Activated T-helper 1 cell treated with anti-CD3 and anti-CD28 coated beads, Interleukin-2, amount 50 U/mL, for 16 hours (primary cell): ENCODE results near the gene KIAA1549.
"Not testable (repeated sequence)": the region's sequence is repeated elsewhere in the genome, so short reads cannot be mapped to it uniquely, and the experiment has no call there.

Experiments used
- DNase-seq, 2 donors: peaks; one replicate each; pipeline ENCODE4 v3.0.0-alpha.2; 2020; ENCODE audit warnings: low read depth in 1 of 2, low spot score in 1 of 2

The KIAA1549 gene

DNA sequence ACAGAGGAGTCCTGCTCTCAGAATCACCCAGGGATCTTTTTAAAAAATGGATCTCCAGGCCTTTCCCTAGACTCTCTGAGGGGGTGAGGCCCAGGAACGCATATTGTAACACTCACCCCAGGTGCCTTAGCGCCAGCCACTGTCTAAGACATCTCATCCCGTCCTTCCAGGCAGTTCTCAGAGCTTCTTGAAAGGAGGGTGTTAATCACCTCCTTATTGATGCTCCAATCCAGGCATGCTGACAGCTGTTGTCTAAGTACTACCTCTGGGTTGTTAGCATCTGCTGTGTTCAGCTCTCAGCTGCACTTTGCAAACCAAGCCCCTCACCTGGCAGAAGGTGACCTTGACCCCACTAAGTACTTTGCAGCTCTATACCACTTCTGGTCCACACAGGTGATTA is 36.0 kb downstream of the KIAA1549 start:
- no peak for DNase-seq

- no peak for DNase-seq
These were observed 36.6 kb downstream of the KIAA1549 start for GRCh38 chr7:138944592-138944991.

GRCh38 chr7:138943061-138943460 is 38.1 kb downstream of the KIAA1549 start:
- DNase-seq, result no peak

- DNase-seq, result no peak
These were observed 39.6 kb downstream of the KIAA1549 start for GRCh38 chr7:138941545-138941944.

DNA sequence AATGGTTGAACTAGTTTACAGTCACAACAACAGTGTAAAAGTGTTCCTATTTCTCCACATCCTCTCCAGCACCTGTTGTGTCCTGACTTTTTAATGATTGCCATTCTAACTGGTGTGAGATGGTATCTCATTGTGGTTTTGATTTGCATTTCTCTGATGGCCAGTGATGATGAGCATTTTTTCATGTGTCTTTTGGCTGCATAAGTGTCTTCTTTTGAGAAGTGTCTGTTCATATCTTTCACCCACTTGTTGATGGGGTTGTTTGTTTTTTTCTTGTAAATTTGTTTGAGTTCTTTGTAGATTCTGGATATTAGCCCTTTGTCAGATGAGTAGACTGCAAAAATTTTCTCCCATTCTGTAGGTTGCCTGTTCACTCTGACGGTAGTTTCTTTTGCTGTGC is 40.6 kb downstream of the KIAA1549 start:
- DNase-seq, result not testable (repeated sequence)

DNA sequence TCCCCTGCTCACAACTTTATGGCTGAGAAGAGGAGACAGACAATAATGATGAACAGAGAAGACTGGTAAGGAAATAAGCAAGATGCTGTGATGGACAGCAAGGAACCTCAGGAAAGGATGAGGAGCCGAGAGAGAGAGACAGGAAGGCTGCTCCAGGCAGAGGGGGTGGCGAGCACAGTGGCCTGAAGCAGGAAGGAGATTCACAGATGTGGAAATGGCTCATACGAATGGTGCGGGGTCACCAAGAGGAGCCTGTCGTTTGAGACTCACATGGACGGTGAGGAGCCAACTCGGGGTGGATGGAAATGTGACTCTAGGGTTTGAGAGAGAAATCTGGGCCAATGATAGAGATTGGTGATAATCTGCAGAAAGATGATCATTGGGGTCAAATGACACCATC is 43.7 kb downstream of the KIAA1549 start:
- DNase-seq, result no peak

DNA sequence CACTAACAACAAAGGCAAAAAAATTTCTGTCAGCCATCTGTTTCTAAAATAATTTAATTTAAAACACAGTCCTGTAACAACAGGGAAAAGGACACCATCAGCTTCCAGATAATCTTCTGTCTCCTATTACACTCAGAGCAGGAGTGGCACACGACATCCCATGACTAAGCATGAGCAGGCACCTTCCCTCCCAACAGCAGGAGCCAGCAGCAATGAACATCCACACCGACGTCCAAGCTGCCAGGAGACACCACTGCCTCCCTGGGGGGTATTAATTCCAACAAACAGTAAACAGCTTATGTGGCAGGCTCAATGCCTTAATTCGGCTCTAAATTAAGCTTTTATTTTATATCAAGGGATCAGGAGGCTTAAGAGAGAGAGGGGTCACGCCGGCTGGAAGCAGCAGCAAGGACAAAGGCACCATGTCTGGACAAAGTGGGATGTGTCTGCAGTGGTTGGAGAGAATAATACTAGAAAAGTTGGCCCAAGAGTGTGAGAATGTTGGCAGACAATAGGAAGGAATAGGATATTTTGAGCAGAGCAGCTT is 45.7 kb downstream of the KIAA1549 start:
- DNase-seq, result no peak

GRCh38 chr7:138934861-138935260 is 46.3 kb downstream of the KIAA1549 start:
- no peak for DNase-seq

GRCh38 chr7:138934367-138934766 is 46.8 kb downstream of the KIAA1549 start:
- no peak for DNase-seq

DNA sequence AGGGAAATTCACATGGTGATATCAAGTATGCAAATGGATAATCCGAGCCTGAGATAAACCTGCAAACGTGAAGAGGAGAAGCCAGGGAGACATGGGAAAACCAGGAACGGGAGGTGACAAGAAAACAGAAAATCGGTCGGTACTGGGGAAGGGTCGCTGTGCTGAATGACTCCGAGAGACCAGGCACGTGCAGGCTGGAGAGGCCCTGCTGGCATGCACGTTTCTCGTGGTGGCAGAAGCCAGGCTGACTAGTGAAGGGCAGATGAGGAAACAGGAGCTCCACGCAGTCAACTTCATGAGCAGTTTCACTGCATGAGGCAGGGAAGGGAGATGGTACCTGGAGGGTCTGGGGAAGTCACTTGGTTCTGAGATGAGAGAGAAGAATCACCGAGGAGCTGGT is 48.3 kb downstream of the KIAA1549 start:
- DNase-seq, result no peak

- no peak for DNase-seq
These were observed 48.8 kb downstream of the KIAA1549 start for GRCh38 chr7:138932427-138932826.

DNA sequence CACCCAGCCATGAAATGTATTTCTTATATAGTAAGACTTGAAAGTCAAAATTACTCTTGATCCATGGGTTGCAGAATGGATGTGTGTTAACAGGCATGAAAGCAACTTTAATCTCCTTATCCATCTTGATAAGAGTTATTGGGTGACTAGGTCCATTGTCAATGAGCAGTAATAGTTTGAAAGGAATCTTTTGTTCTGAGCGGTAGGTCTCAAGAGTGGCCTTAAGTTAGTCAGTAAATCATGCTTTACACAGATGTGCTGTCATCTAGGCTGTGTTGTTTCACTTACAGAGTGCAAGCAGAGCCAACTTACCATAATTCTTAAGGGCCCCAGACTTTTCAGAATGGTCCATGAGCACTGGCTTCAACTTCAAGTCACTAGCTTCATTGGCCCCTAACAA is 51.2 kb downstream of the KIAA1549 start:
- no peak for DNase-seq

DNA sequence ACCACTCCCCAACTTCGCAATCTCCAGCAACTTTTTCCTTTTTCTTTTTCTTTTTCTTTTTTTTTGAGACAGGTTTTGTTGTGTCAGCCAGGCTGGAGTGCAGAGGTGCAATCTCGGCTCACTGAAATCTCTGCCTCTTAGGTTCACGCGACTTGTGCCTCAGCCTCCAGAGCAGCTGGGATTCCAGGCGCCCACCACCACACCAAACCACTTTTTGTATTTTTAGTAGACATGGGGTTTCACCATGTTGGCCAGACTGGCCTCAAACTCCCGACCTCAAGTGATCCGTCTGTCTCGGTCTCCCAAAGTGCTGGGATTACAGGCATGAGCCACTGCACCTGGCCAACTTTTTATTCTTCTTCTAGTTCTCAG is 55.0 kb downstream of the KIAA1549 start:
- no peak for DNase-seq

DNA sequence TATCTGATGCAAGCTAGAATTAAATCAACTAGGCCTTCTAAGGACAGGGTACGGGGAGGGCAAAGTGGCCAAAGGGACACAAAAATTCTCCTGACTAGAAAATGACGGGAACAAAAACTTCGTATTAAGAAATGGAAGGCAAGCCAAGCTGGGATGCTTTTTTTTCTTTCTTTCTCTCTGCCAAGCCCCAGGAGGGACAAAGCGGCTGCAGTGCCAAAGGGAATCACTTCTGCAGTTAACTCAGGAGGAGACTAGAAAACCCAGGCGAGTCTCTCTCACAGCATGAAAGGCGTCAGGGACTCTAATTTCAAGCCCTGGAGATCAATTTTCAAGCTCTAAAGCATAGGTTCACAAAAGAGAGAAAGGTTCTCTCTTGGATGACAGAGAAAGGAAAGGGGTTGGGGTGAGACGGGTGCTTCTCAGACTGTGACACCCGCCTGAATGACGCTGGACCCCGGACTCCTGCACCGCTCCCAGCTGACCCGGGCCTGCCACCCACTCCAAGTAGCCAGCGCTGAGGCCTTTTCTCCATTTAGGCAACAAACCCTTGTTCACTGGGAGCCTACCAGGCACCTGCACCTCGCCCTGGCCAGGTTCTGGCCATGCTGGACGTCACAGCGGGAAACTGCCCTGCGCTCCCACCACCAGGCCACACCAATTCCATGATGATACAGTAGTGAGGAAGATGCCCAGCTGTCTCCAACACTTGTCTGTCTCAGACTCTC is 56.5 kb downstream of the KIAA1549 start:
- no peak for DNase-seq

DNA sequence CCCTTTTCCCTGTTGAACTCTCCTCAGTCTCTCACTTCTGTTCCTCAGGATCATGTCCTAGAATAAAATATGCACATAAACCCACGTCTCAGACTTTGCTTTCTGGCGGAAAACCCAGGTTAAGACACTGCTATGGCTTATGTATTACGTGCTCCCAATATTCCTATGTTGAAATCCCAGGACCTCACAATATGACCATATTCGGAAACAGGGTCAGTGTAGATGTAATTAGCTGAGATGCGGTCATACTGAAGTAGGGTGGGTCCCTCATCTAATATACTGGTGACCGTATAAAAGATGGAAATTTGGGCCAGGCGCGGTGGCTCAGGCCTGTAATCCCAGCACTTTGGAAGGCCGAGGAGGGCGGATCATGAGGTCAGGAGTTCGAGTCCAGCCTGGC is 59.9 kb downstream of the KIAA1549 start:
- DNase-seq, result no peak

DNA sequence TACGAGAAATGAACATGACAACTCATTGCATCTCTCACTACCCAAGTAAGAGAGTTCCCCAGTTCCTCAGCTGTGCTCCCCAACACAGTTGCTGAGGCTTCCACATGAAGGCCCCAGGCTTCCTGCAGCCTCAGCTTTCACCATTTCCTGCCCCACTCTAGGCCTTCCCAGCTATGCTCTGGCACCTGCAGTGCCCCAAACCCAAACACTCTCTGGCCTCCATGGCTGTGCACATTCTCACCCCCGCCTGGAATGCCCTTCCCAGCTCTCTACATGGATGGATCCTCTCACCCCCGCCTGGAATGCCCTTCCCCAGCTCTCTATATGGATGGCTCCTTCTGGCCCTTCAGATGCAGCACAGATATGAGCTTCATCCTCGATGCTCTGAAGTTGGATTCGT is 61.3 kb downstream of the KIAA1549 start:
- DNase-seq, result no peak

GRCh38 chr7:138919216-138919615 is 62.0 kb downstream of the KIAA1549 start:
- no peak for DNase-seq

DNA sequence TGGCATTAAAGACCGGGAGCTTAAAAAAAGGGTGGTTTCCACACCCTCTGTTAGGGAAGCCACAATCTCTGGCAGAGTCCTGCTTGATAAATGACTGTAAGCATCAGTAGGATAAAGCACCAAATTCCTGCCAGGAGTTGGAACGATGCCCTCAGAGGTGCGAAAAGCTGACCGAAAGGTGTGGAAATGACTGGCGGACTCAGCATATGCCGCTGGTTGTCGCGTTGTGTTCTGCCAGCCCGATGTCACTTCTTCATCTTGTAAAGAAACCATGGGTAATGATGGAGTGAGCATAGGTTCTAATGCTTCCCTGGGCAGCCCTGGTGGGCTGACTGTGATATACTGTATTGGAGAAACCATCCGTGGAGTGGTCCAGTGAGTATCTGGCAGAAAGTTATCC is 62.4 kb downstream of the KIAA1549 start:
- no peak for DNase-seq

GRCh38 chr7:138918176-138918575 is 63.0 kb downstream of the KIAA1549 start:
- no peak for DNase-seq

- no peak for DNase-seq
These were observed 63.4 kb downstream of the KIAA1549 start for GRCh38 chr7:138917771-138918170.

DNA sequence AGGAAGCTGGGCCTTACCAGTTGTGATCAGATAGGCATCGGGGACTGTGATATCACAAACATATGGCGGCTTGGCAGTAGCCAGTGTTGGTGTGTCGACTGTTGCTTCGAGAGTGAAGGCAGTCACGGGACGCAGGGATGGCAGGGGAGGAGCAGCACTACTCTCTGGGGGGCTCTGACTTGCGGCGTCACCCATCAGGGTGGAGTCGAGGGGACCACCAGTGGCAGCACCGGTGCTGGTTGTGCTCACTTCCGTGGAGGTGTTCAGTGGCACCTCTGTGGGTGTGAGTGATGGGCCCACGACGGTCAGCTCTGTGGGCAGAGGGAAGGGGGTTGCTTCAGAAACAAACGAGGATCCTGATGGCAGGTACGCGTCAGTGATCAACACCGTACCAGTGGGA is 64.5 kb downstream of the KIAA1549 start:
- DNase-seq, result no peak

GRCh38 chr7:138916275-138916674 is 64.9 kb downstream of the KIAA1549 start:
- DNase-seq, result no peak

- DNase-seq, result no peak
These were observed 67.4 kb downstream of the KIAA1549 start for GRCh38 chr7:138913783-138914182.
